Stimulated activated CD4-positive, alpha-beta T cell treated with anti-CD3 and anti-CD28 coated beads, Interleukin-1b, Interleukin-23, amount 100 ng/mL, for 48 hours (primary cell): ENCODE data around the gene SIDT2.
A peak's percentile ranks its signal among the peaks of the same experiment; 100 is the strongest.

Experiments used
- DNase-seq: peaks from one replicate; pipeline ENCODE4 v3.0.0-alpha.2; 2020

Gene SIDT2

GRCh38 chr11:117223741-117224689 lies 45.5 kb downstream of the SIDT2 start:
- no peak for DNase-seq

- DNase-seq: no peak
These were observed 47.1 kb downstream of the SIDT2 start for GRCh38 chr11:117225553-117226170.

- DNase-seq: peak; percentile 37
These were observed 48.1 kb downstream of the SIDT2 start for GRCh38 chr11:117226388-117227385.

- DNase-seq: no peak
These were observed 49.5 kb downstream of the SIDT2 start for GRCh38 chr11:117228091-117228490.

GRCh38 chr11:117229411-117229810 lies 50.9 kb downstream of the SIDT2 start:
- DNase-seq: no peak

GRCh38 chr11:117229931-117230285 lies 51.4 kb downstream of the SIDT2 start:
- DNase-seq: no peak

GRCh38 chr11:117230286-117230961 lies 51.9 kb downstream of the SIDT2 start:
- DNase-seq: peak; percentile 73

- DNase-seq: no peak
These were observed 52.7 kb downstream of the SIDT2 start for GRCh38 chr11:117230999-117231841.

GRCh38 chr11:117231842-117232091 lies 53.2 kb downstream of the SIDT2 start, which contains the start of gene PCSK7:
Gene PCSK7, minus strand, starts transcription at chr11:117232073. Its CDS starts 2,229 bp downstream, at chr11:117229844.
- peak; percentile 59 for DNase-seq

- peak; percentile 74 for DNase-seq
These were observed 53.7 kb downstream of the SIDT2 start, which contains the start of gene RNF214 for GRCh38 chr11:117232092-117232878. Gene RNF214, plus strand, starts transcription at chr11:117232671. Its CDS starts 1,602 bp downstream, at chr11:117234273.

GRCh38 chr11:117232911-117233409 lies 54.4 kb downstream of the SIDT2 start:
- no peak for DNase-seq

- DNase-seq: no peak
These were observed 59.7 kb downstream of the SIDT2 start for GRCh38 chr11:117238221-117238620.

GRCh38 chr11:117239295-117239694 lies 60.8 kb downstream of the SIDT2 start:
- DNase-seq: no peak
